Peyer's patch (tissue), 4 donors: ENCODE data around the gene COPG1. TPM values are rescaled to one million over a fixed set of nuclear protein-coding genes. Genes with fewer than 3 reads are reported as not detected.

Experiments
- DNase-seq, 3 donors: peaks; one replicate each; pipeline ENCODE4 v3.0.0-alpha.2; 2017 to 2019
- H3K27ac ChIP-seq, 4 donors: fragments of 200-600 bp; sonication (generic); one replicate each; pipeline ENCODE4 v1.5.1; 2016 to 2019
- H3K27me3 ChIP-seq, 2 donors: fragments of 200-600 bp; sonication (generic); one replicate each; pipeline ENCODE4 v1.5.1; 2019
- H3K36me3 ChIP-seq, 3 donors: fragments of 200-600 bp; sonication (generic); one replicate each; pipeline ENCODE4 v1.5.1; 2016 to 2019
- H3K4me1 ChIP-seq, 4 donors: fragments of 200-600 bp; sonication (generic); one replicate each; pipeline ENCODE4 v1.5.1; 2016 to 2019
- H3K4me3 ChIP-seq, 4 donors: fragments of 200-600 bp; sonication (generic); 1 replicate in 3 of 4; 2 replicates in 1 of 4; pipeline ENCODE4 v1.5.1; 2016 to 2019; ENCODE audit warnings: mild to moderate bottlenecking in 1 of 4
- H3K9me3 ChIP-seq, 4 donors: fragments of 200-600 bp; sonication (generic); one replicate each; pipeline ENCODE4 v1.5.1; 2016 to 2019; ENCODE audit warnings: mild to moderate bottlenecking in 1 of 4
- CTCF ChIP-seq, 6 experiments: fragments of 450-650 bp in 4 of 6; fragments of 200-600 bp in 2 of 6; sonication (generic) in 1 of 6; IDR thresholded peaks; one replicate each; pipeline ENCODE4 v1.5.1; 2017 to 2019; ENCODE audit warnings: antibody characterized with exemption in 6 of 6, mild to moderate bottlenecking in 3 of 6, moderate library complexity in 1 of 6
- POLR2A ChIP-seq, 2 donors: fragments of 450-650 bp; IDR thresholded peaks; one replicate each; pipeline ENCODE4 v1.5.1; 2017; ENCODE audit warnings: antibody characterized with exemption in 2 of 2, mild to moderate bottlenecking in 2 of 2, moderate library complexity in 2 of 2
- total RNA-seq, 4 donors: library from RNA; depleted of rRNA; stranded (reverse); fragments of >200 nt; gene quantifications; one replicate each; pipeline ENCODE4 v1.1.0, GENCODE V29; 2016

Gene COPG1
- total RNA-seq, 4 donors from 2014 or later, result 120 to 220 (median 176) TPM

- TF ChIP-seq POLR2A (IDR thresholded peaks at IDR 0.05), result peak; percentile 98 to 99
- TF ChIP-seq CTCF (IDR thresholded peaks at IDR 0.05), result peak; percentile 7 to 47 (median 28)
Observed at GRCh38 chr3:129316248-129317013, 67.0 kb downstream of the COPG1 start.

GRCh38 chr3:129317014-129317771, 67.8 kb downstream of the COPG1 start:
- peaks cover 3 to 24% (median 15%) of the 10 kb centered on the region in 4 donors for H3K4me1 ChIP-seq
- peak overlapping the region; percentile 70 to 77 (median 74) for H3K4me3 ChIP-seq
- H3K27ac ChIP-seq, result peak overlapping the region; percentile 78 to 90 (median 88)
- H3K36me3 ChIP-seq, result no peaks in the 10 kb centered on the region
- H3K9me3 ChIP-seq, result no peaks in the 10 kb centered on the region
- TF ChIP-seq POLR2A (IDR thresholded peaks at IDR 0.05), result no peak
- TF ChIP-seq CTCF (IDR thresholded peaks at IDR 0.05), result no peak
- no peak for DNase-seq
- H3K27me3 ChIP-seq, result no peaks in the 10 kb centered on the region

More at GRCh38 chr3:129316248-129317013, 67.0 kb downstream of the COPG1 start:
- Histone ChIP-seq H3K27ac (peak overlapping the region; percentile 78 to 90 (median 88)), H3K4me3 (peak overlapping the region; percentile 70 to 77 (median 74)), H3K9me3 (no peaks in the 10 kb centered on the region), H3K4me1 (peaks cover 3 to 24% (median 15%) of the 10 kb centered on the region in 4 donors), H3K27me3 (no peaks in the 10 kb centered on the region), H3K36me3 (no peaks in the 10 kb centered on the region)
- DNase-seq, result peak; percentile 68 to 93 (median 91)

GRCh38 chr3:129317848-129318247, 68.4 kb downstream of the COPG1 start:
- Histone ChIP-seq H3K27ac (no peak overlapping the region), H3K9me3 (no peaks in the 10 kb centered on the region), H3K4me1 (peaks cover 3 to 24% (median 15%) of the 10 kb centered on the region in 4 donors), H3K36me3 (no peaks in the 10 kb centered on the region), H3K27me3 (no peaks in the 10 kb centered on the region), H3K4me3 (no peak overlapping the region)
- TF ChIP-seq POLR2A (IDR thresholded peaks at IDR 0.05) (no peak), CTCF (IDR thresholded peaks at IDR 0.05) (no peak)
- peak in 1 of 3 donors; percentile 49 for DNase-seq

GRCh38 chr3:129318921-129319320, 69.5 kb downstream of the COPG1 start:
- Histone ChIP-seq H3K27ac (no peak overlapping the region), H3K36me3 (no peaks in the 10 kb centered on the region), H3K4me1 (peaks cover 3 to 22% (median 13%) of the 10 kb centered on the region in 4 donors), H3K4me3 (no peak overlapping the region), H3K9me3 (no peaks in the 10 kb centered on the region), H3K27me3 (no peaks in the 10 kb centered on the region)
- TF ChIP-seq CTCF (IDR thresholded peaks at IDR 0.05) (no peak), POLR2A (IDR thresholded peaks at IDR 0.05) (no peak)
- DNase-seq, result no peak

GRCh38 chr3:129320261-129320660, 70.9 kb downstream of the COPG1 start:
- H3K27me3 ChIP-seq, result no peaks in the 10 kb centered on the region

More at GRCh38 chr3:129320261-129320660, 70.9 kb downstream of the COPG1 start:
- TF ChIP-seq CTCF (IDR thresholded peaks at IDR 0.05) (no peak), POLR2A (IDR thresholded peaks at IDR 0.05) (no peak)
- no peak for DNase-seq
- Histone ChIP-seq H3K27ac (no peak overlapping the region), H3K4me3 (no peak overlapping the region), H3K9me3 (no peaks in the 10 kb centered on the region), H3K4me1 (peaks cover 0 to 12% (median 5%) of the 10 kb centered on the region in 4 donors), H3K36me3 (no peaks in the 10 kb centered on the region)
